ENCODE data around the gene LACC1. TPM values are rescaled to one million over a fixed set of nuclear protein-coding genes. Genes with fewer than 3 reads are reported as not detected.

LACC1 gene
- total and polyA plus RNA-seq, 2 donors from 2014 or later = 3.1 to 12.2 TPM

- Histone ChIP-seq H3K9me3 (ENCODE audit: control insufficient read depth in 2 of 3, insufficient read depth in 1 of 3, low read length in 3 of 3) (no peaks in the 10 kb centered on the region), H3K4me3 (ENCODE audit: low read length in 3 of 3) (no peak overlapping the region), H3K9ac (ENCODE audit: low read length in 3 of 3) (no peak overlapping the region), H3K27ac (ENCODE audit: low read depth in 2 of 2, low read length in 2 of 2) (no peak overlapping the region), H3K36me3 (ENCODE audit: control insufficient read depth in 2 of 3, insufficient read depth in 3 of 3, low read length in 3 of 3) (no peaks in the 10 kb centered on the region), H3K27me3 (ENCODE audit: control insufficient read depth, insufficient read depth, low read length) (no peaks in the 10 kb centered on the region), H3K4me1 (ENCODE audit: control insufficient read depth in 2 of 3, insufficient read depth in 2 of 3, low read depth in 1 of 3, low read length in 3 of 3) (no peaks in the 10 kb centered on the region)
- DNase-seq (no peak), FAIRE-seq (no peak)
- TF ChIP-seq, protein P1, sequence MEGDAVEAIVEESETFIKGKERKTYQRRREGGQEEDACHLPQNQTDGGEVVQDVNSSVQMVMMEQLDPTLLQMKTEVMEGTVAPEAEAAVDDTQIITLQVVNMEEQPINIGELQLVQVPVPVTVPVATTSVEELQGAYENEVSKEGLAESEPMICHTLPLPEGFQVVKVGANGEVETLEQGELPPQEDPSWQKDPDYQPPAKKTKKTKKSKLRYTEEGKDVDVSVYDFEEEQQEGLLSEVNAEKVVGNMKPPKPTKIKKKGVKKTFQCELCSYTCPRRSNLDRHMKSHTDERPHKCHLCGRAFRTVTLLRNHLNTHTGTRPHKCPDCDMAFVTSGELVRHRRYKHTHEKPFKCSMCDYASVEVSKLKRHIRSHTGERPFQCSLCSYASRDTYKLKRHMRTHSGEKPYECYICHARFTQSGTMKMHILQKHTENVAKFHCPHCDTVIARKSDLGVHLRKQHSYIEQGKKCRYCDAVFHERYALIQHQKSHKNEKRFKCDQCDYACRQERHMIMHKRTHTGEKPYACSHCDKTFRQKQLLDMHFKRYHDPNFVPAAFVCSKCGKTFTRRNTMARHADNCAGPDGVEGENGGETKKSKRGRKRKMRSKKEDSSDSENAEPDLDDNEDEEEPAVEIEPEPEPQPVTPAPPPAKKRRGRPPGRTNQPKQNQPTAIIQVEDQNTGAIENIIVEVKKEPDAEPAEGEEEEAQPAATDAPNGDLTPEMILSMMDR (IDR thresholded peaks at IDR 0.05; ENCODE audit: borderline replicate concordance, extremely low read depth, insufficient read depth) = no peak
- intact Hi-C loops (cut with DNase I) = no loop called here
Measured at GRCh38 chr13:43933378-43933777, 53.7 kb downstream of the LACC1 start.

DNA sequence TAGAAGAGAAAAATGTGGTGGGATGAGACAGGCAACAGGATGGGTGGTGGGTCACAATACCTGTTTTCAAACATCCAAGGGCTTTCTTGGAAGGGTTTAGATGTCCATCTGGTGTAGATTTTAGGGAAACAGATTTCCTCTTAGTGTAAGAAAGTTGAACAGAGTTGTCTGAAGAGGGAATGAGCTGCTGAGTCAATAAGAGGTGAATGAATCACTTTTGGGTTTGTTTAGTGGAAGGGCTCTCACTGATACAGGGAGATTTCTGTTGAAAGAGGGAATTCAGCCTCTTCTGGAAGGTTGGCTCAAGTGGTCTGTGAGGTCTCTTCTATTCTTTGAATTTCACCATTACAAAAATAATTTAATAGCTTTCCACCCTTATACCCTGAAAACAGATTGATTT, 54.6 kb downstream of the LACC1 start:
- Histone ChIP-seq H3K36me3 (ENCODE audit: control insufficient read depth in 2 of 3, insufficient read depth in 3 of 3, low read length in 3 of 3) (no peaks in the 10 kb centered on the region), H3K4me3 (ENCODE audit: low read length in 3 of 3) (no peak overlapping the region), H3K4me1 (ENCODE audit: control insufficient read depth in 2 of 3, insufficient read depth in 2 of 3, low read depth in 1 of 3, low read length in 3 of 3) (no peaks in the 10 kb centered on the region), H3K9ac (ENCODE audit: low read length in 3 of 3) (no peak overlapping the region), H3K9me3 (ENCODE audit: control insufficient read depth in 2 of 3, insufficient read depth in 1 of 3, low read length in 3 of 3) (no peaks in the 10 kb centered on the region), H3K27me3 (ENCODE audit: control insufficient read depth, insufficient read depth, low read length) (no peaks in the 10 kb centered on the region), H3K27ac (ENCODE audit: low read depth in 2 of 2, low read length in 2 of 2) (no peak overlapping the region)
- intact Hi-C loops (cut with DNase I) = no loop called here
- no peak for FAIRE-seq
- DNase-seq = no peak
- TF ChIP-seq, protein P1 (IDR thresholded peaks at IDR 0.05; ENCODE audit: borderline replicate concordance, extremely low read depth, insufficient read depth) = no peak

GRCh38 chr13:43935878-43936277, 56.2 kb downstream of the LACC1 start:
- TF ChIP-seq, protein P1 (IDR thresholded peaks at IDR 0.05; ENCODE audit: borderline replicate concordance, extremely low read depth, insufficient read depth) = no peak
- no peak overlapping the region for H3K4me3 ChIP-seq (ENCODE audit: low read length in 3 of 3)
- no peaks in the 10 kb centered on the region for H3K36me3 ChIP-seq (ENCODE audit: control insufficient read depth in 2 of 3, insufficient read depth in 3 of 3, low read length in 3 of 3)
- no peaks in the 10 kb centered on the region for H3K27me3 ChIP-seq (ENCODE audit: control insufficient read depth, insufficient read depth, low read length)
- DNase-seq (no peak), FAIRE-seq (no peak)
- intact Hi-C loops (cut with DNase I) = no loop called here
- H3K27ac ChIP-seq (ENCODE audit: low read depth in 2 of 2, low read length in 2 of 2) = no peak overlapping the region
- no peaks in the 10 kb centered on the region for H3K9me3 ChIP-seq (ENCODE audit: control insufficient read depth in 2 of 3, insufficient read depth in 1 of 3, low read length in 3 of 3)
- H3K9ac ChIP-seq (ENCODE audit: low read length in 3 of 3) = no peak overlapping the region
- H3K4me1 ChIP-seq (ENCODE audit: control insufficient read depth in 2 of 3, insufficient read depth in 2 of 3, low read depth in 1 of 3, low read length in 3 of 3) = no peaks in the 10 kb centered on the region

- Histone ChIP-seq H3K9me3 (ENCODE audit: control insufficient read depth in 2 of 3, insufficient read depth in 1 of 3, low read length in 3 of 3) (no peaks in the 10 kb centered on the region), H3K4me1 (ENCODE audit: control insufficient read depth in 2 of 3, insufficient read depth in 2 of 3, low read depth in 1 of 3, low read length in 3 of 3) (no peaks in the 10 kb centered on the region), H3K4me3 (ENCODE audit: low read length in 3 of 3) (no peak overlapping the region), H3K9ac (ENCODE audit: low read length in 3 of 3) (no peak overlapping the region), H3K36me3 (ENCODE audit: control insufficient read depth in 2 of 3, insufficient read depth in 3 of 3, low read length in 3 of 3) (no peaks in the 10 kb centered on the region), H3K27me3 (ENCODE audit: control insufficient read depth, insufficient read depth, low read length) (no peaks in the 10 kb centered on the region), H3K27ac (ENCODE audit: low read depth in 2 of 2, low read length in 2 of 2) (no peak overlapping the region)
- DNase-seq (peak in 1 of 5 donors; percentile 38), FAIRE-seq (no peak)
- intact Hi-C loops (cut with DNase I) = no loop called here
- TF ChIP-seq, protein P1 (IDR thresholded peaks at IDR 0.05; ENCODE audit: borderline replicate concordance, extremely low read depth, insufficient read depth) = no peak
Measured at GRCh38 chr13:43936647-43937046, 56.9 kb downstream of the LACC1 start.
